NCI-H2196 (cell line): ENCODE results near the gene ASTN2.

Source experiments
- DNase-seq: peaks from one replicate; lab custom pipeline; 2025; ENCODE audit not compliant: unreplicated experiment; lab: John Stamatoyannopoulos, UW

Gene ASTN2

GRCh38 chr9:116499986-116500871 is 914.6 kb downstream of the ASTN2 start:
- no peak for DNase-seq

- DNase-seq: no peak
Observed at GRCh38 chr9:116499434-116499833, 915.4 kb downstream of the ASTN2 start.

GRCh38 chr9:116497095-116497890 is 917.6 kb downstream of the ASTN2 start:
- DNase-seq: no peak

GRCh38 chr9:116496167-116496566 is 918.7 kb downstream of the ASTN2 start:
- DNase-seq: no peak

GRCh38 chr9:116495725-116496124 is 919.1 kb downstream of the ASTN2 start:
- DNase-seq: no peak

- no peak for DNase-seq
Observed at GRCh38 chr9:116494815-116495634, 919.8 kb downstream of the ASTN2 start.

GRCh38 chr9:116493183-116493860 is 921.5 kb downstream of the ASTN2 start:
- no peak for DNase-seq

GRCh38 chr9:116491659-116492058 is 923.2 kb downstream of the ASTN2 start:
- no peak for DNase-seq

GRCh38 chr9:116491219-116491618 is 923.6 kb downstream of the ASTN2 start:
- DNase-seq: no peak

- DNase-seq: no peak
Observed at GRCh38 chr9:116490321-116490720, 924.5 kb downstream of the ASTN2 start.

GRCh38 chr9:116488373-116488772 is 926.5 kb downstream of the ASTN2 start:
- DNase-seq: no peak

GRCh38 chr9:116484492-116485061 is 930.3 kb downstream of the ASTN2 start:
- DNase-seq: no peak

- no peak for DNase-seq
Observed at GRCh38 chr9:116483622-116484491, 931.0 kb downstream of the ASTN2 start.

- DNase-seq: peak; percentile 63
Observed at GRCh38 chr9:116482740-116483139, 932.1 kb downstream of the ASTN2 start.

- no peak for DNase-seq
Observed at GRCh38 chr9:116480700-116481099, 934.2 kb downstream of the ASTN2 start.

GRCh38 chr9:116479967-116480366 is 934.9 kb downstream of the ASTN2 start:
- DNase-seq: no peak

- no peak for DNase-seq
Observed at GRCh38 chr9:116479056-116479544, 935.8 kb downstream of the ASTN2 start.

- no peak for DNase-seq
Observed at GRCh38 chr9:116477584-116478141, 937.2 kb downstream of the ASTN2 start.

GRCh38 chr9:116476935-116477381 is 937.9 kb downstream of the ASTN2 start:
- no peak for DNase-seq
